ENCODE data around the gene TEX29. TPM values are rescaled to one million over a fixed set of nuclear protein-coding genes. Genes with fewer than 3 reads are reported as not detected.

TEX29 gene
- total RNA-seq, 1 donor from 2014 or later: not detected

- H3K4me3 ChIP-seq (ENCODE audit: low read depth, low read length): no peak overlapping the region
- no peak for DNase-seq (ENCODE audit: low read depth)
- TF ChIP-seq CTCF (conservative IDR thresholded peaks at IDR 0.05; ENCODE audit: low read depth, low read length): no peak
These were observed 41.4 kb upstream of the TEX29 start for GRCh38 chr13:111278743-111279652.

GRCh38 chr13:111280226-111280625, 40.2 kb upstream of the TEX29 start:
- H3K4me3 ChIP-seq (ENCODE audit: low read depth, low read length): no peak overlapping the region
- no peak for TF ChIP-seq CTCF (conservative IDR thresholded peaks at IDR 0.05; ENCODE audit: low read depth, low read length)
- no peak for DNase-seq (ENCODE audit: low read depth)

- H3K4me3 ChIP-seq (ENCODE audit: low read depth, low read length): no peak overlapping the region
- no peak for TF ChIP-seq CTCF (conservative IDR thresholded peaks at IDR 0.05; ENCODE audit: low read depth, low read length)
- DNase-seq (ENCODE audit: low read depth): no peak
These were observed 39.5 kb upstream of the TEX29 start for GRCh38 chr13:111280681-111281585.

- DNase-seq (ENCODE audit: low read depth): no peak
- no peak for TF ChIP-seq CTCF (conservative IDR thresholded peaks at IDR 0.05; ENCODE audit: low read depth, low read length)
- H3K4me3 ChIP-seq (ENCODE audit: low read depth, low read length): no peak overlapping the region
These were observed 38.6 kb upstream of the TEX29 start for GRCh38 chr13:111281751-111282311.

GRCh38 chr13:111282425-111282824, 38.0 kb upstream of the TEX29 start:
- no peak for TF ChIP-seq CTCF (conservative IDR thresholded peaks at IDR 0.05; ENCODE audit: low read depth, low read length)
- no peak for DNase-seq (ENCODE audit: low read depth)
- no peak overlapping the region for H3K4me3 ChIP-seq (ENCODE audit: low read depth, low read length)

- TF ChIP-seq CTCF (conservative IDR thresholded peaks at IDR 0.05; ENCODE audit: low read depth, low read length): no peak
- no peak overlapping the region for H3K4me3 ChIP-seq (ENCODE audit: low read depth, low read length)
- DNase-seq (ENCODE audit: low read depth): no peak
These were observed 37.4 kb upstream of the TEX29 start for GRCh38 chr13:111282997-111283396.
